Measurements from ENCODE around the gene MVB12B. TPM values are rescaled to one million over a fixed set of nuclear protein-coding genes. Genes with fewer than 3 reads are reported as not detected.
A peak's percentile ranks its signal among the peaks of the same experiment; 100 is the strongest.

MVB12B gene
- total RNA-seq, 1 experiment from 2014 or later, result 5.8 TPM

- Histone ChIP-seq H2BK120ac (ENCODE audit: low read depth, low read length, poor library complexity, severe bottlenecking) (no peak overlapping the region), H2BK15ac (ENCODE audit: low read depth, low read length) (no peak overlapping the region), H3K23ac (ENCODE audit: insufficient read length, low read depth, low read length) (no peak overlapping the region), H2AFZ (ENCODE audit: low read length) (no peak overlapping the region), H4K5ac (ENCODE audit: insufficient read length, low read depth, low read length) (no peak overlapping the region), H4K8ac (replicated peaks; ENCODE audit: insufficient read length, low read depth, low read length) (no peak overlapping the region), H3K9me3 (ENCODE audit: control insufficient read depth, low read depth, low read length) (no peaks in the 10 kb centered on the region), H3K9ac (ENCODE audit: extremely low read depth, insufficient read length, low read length) (no peak overlapping the region), H2BK5ac (ENCODE audit: insufficient read length, low read length) (no peak overlapping the region), H3T11ph (ENCODE audit: low read length) (no peak overlapping the region), H3K79me2 (ENCODE audit: insufficient read depth, low read length) (no peaks in the 10 kb centered on the region), H3K27ac (ENCODE audit: insufficient read length, low read depth, low read length) (no peak overlapping the region), H3K23me2 (ENCODE audit: insufficient read length, low read depth, low read length, poor library complexity, severe bottlenecking) (no peaks in the 10 kb centered on the region), H4K91ac (ENCODE audit: insufficient read length, low read depth, low read length) (no peak overlapping the region), H3K4me1 (ENCODE audit: insufficient read depth, low read length) (no peaks in the 10 kb centered on the region; the same call in 1 of the 2 replicates), H3K27me3 (ENCODE audit: insufficient read depth, low read length) (no peaks in the 10 kb centered on the region; the same call in 1 of the 2 replicates), H2AK5ac (ENCODE audit: insufficient read length, low read length) (no peak overlapping the region), H4K20me1 (ENCODE audit: control insufficient read depth, insufficient read depth, insufficient read length) (no peaks in the 10 kb centered on the region), H3K56ac (ENCODE audit: insufficient read length, low read depth, low read length) (no peak overlapping the region), H3K4ac (ENCODE audit: low read depth, low read length) (no peak overlapping the region), H3K79me1 (ENCODE audit: insufficient read depth, low read depth, low read length, poor library complexity, severe bottlenecking) (no peaks in the 10 kb centered on the region), H3K4me2 (ENCODE audit: insufficient read depth, insufficient read length, low read length) (no peak overlapping the region), H2BK12ac (ENCODE audit: insufficient read length, low read depth, low read length) (no peak overlapping the region), H2BK20ac (ENCODE audit: low read depth, low read length, poor library complexity, severe bottlenecking) (no peak overlapping the region), H3K18ac (ENCODE audit: insufficient read length, low read depth, low read length) (no peak overlapping the region), H3K14ac (ENCODE audit: insufficient read depth, low read length) (no peak overlapping the region)
- Mint-ChIP-seq H3K9me3 (no peaks in the 10 kb centered on the region), H3K27me3 (ENCODE audit: low read depth) (peaks cover 46% of the 10 kb centered on the region), H3K4me3 (no peak overlapping the region), H3K27ac (no peak overlapping the region), H3K4me1 (peaks cover 27 to 44% of the 10 kb centered on the region in 2 experiments), H3K36me3 (ENCODE audit: insufficient read depth in 1 of 3, low read depth in 3 of 3) (no peaks in the 10 kb centered on the region)
- no peak for TF ChIP-seq CTCF (conservative IDR thresholded peaks at IDR 0.05)
- DNase-seq, result peak; percentile 75
- no CpG with 5 or more reads among the region's 32 CpGs for WGBS (ENCODE audit: extremely low coverage, insufficient read length, low lambda C conversion rate)
These were observed 190.6 kb downstream of the MVB12B start for GRCh38 chr9:126516936-126517832.
